ENCODE data around the gene THEM4. TPM values are rescaled to one million over a fixed set of nuclear protein-coding genes. Genes with fewer than 3 reads are reported as not detected.
A peak's percentile ranks its signal among the peaks of the same experiment; 100 is the strongest.
"Not testable (repeated sequence)": the region's sequence is repeated elsewhere in the genome, so short reads cannot be mapped to it uniquely, and the experiment has no call there.

Gene THEM4
- total and polyA plus RNA-seq, 3 donors from 2014 or later: 33.5 to 42.0 (median 35.0) TPM

GRCh38 chr1:151858030-151858746, 51.1 kb downstream of the THEM4 start:
- no peak for TF ChIP-seq CTCF (IDR thresholded peaks at IDR 0.05)
- no peak for TF ChIP-seq POLR2A (IDR thresholded peaks at IDR 0.05)
- no peak for DNase-seq
- 54 to 61% methylated on average over 3 of the region's 3 CpGs for WGBS, 2 donors
- Histone ChIP-seq H3K4me3 (no peak overlapping the region), H3K4me1 (peaks cover 9% of the 10 kb centered on the region), H3K36me3 (ENCODE audit: low read depth, missing control alignments) (no peaks in the 10 kb centered on the region), H3K27ac (no peak overlapping the region), H3K27me3 (no peaks in the 10 kb centered on the region), H3K9me3 (no peaks in the 10 kb centered on the region)
- intact Hi-C loops (cut with DNase I; ENCODE audit: low total_unique reads): no loop called here

- intact Hi-C loops (cut with DNase I; ENCODE audit: low total_unique reads): no loop called here
- H3K4me1 ChIP-seq: peaks cover 9% of the 10 kb centered on the region
- H3K9me3 ChIP-seq: no peaks in the 10 kb centered on the region
- no peak for DNase-seq
- 27 to 32% methylated on average over 4 of the region's 4 CpGs for WGBS, 2 donors
- H3K27me3 ChIP-seq: no peaks in the 10 kb centered on the region
- peak overlapping the region in 1 of 2 donors; percentile 50 for H3K27ac ChIP-seq
- TF ChIP-seq CTCF (IDR thresholded peaks at IDR 0.05) (no peak), POLR2A (IDR thresholded peaks at IDR 0.05) (no peak)
- no peaks in the 10 kb centered on the region for H3K36me3 ChIP-seq (ENCODE audit: low read depth, missing control alignments)
- H3K4me3 ChIP-seq: no peak overlapping the region
These were observed 53.4 kb downstream of the THEM4 start for GRCh38 chr1:151855933-151856332.

- H3K36me3 ChIP-seq (ENCODE audit: low read depth, missing control alignments); H3K4me1 ChIP-seq; H3K9me3 ChIP-seq; intact Hi-C loops (cut with DNase I; ENCODE audit: low total_unique reads); DNase-seq; H3K27me3 ChIP-seq; H3K4me3 ChIP-seq: not testable (repeated sequence)
- peak overlapping the region in 1 of 2 donors; percentile 50 for H3K27ac ChIP-seq
- WGBS, 2 donors: 39 to 50% methylated on average over 8 of the region's 8 CpGs
These were observed 53.8 kb downstream of the THEM4 start for GRCh38 chr1:151855516-151855915.

- 85% methylated on average over 7 of the region's 7 CpGs for WGBS, 2 donors
- TF ChIP-seq POLR2A (IDR thresholded peaks at IDR 0.05) (no peak), CTCF (IDR thresholded peaks at IDR 0.05) (no peak)
- no peak for DNase-seq
These were observed 54.7 kb downstream of the THEM4 start for GRCh38 chr1:151854658-151855057.

GRCh38 chr1:151853411-151853943, 55.8 kb downstream of the THEM4 start, which contains the start of gene THEM5:
Gene THEM5 (minus strand): TSS chr1:151853712. CDS start chr1:151853565, 147 bp downstream.
- Histone ChIP-seq H3K4me1 (peaks cover 9% of the 10 kb centered on the region), H3K36me3 (ENCODE audit: low read depth, missing control alignments) (no peaks in the 10 kb centered on the region), H3K4me3 (no peak within 1 kb of the TSS), H3K27me3 (no peaks in the 10 kb centered on the region), H3K27ac (no peak within 1 kb of the TSS), H3K9me3 (no peaks in the 10 kb centered on the region)
- TF ChIP-seq CTCF (IDR thresholded peaks at IDR 0.05) (no peak), POLR2A (IDR thresholded peaks at IDR 0.05) (no peak)
- 80% methylated on average over 5 of the region's 5 CpGs; no CpG with 5 or more reads in 1 of the 2 donors for WGBS, 2 donors
- no peak for DNase-seq
- intact Hi-C loops (cut with DNase I; ENCODE audit: low total_unique reads): no loop called here

More at GRCh38 chr1:151854658-151855057, 54.7 kb downstream of the THEM4 start:
- Histone ChIP-seq H3K4me1 (peaks cover 9% of the 10 kb centered on the region), H3K4me3 (no peak overlapping the region), H3K27ac (no peak overlapping the region), H3K27me3 (no peaks in the 10 kb centered on the region), H3K9me3 (no peaks in the 10 kb centered on the region), H3K36me3 (ENCODE audit: low read depth, missing control alignments) (no peaks in the 10 kb centered on the region)
- intact Hi-C loops (cut with DNase I; ENCODE audit: low total_unique reads): no loop called here

Measured in testis (tissue), 3 donors.